SK-N-SH (cell line): Measurements from ENCODE around the gene SFTPB. TPM values are rescaled to one million over a fixed set of nuclear protein-coding genes. Genes with fewer than 3 reads are reported as not detected.

Experiments used
- CTCF ChIA-PET: fragments of 300-600, 350-600 bp; formaldehyde crosslinking; extraction: SDS; loops from one replicate; lab custom pipeline; 2021; lab: Yijun Ruan, JAX
- POLR2A ChIA-PET: fragments of 350-600 bp; sonication (Branson Sonifier 250); formaldehyde crosslinking; extraction: SDS; loops from one replicate; lab custom pipeline; 2020; ENCODE audit warnings: antibody characterized with exemption, inconsistent platforms; lab: Yijun Ruan, JAX
- DNase-seq: peaks from one replicate; pipeline ENCODE4 v3.0.0; 2012
- H2AFZ ChIP-seq: fragments of 200-600 bp; sonication (generic); 2 replicates; pipeline ENCODE4 v1.8.1; 2016; ENCODE audit warnings: antibody characterized with exemption, mild to moderate bottlenecking, low read depth
- H3F3A ChIP-seq: fragments of 200-600 bp; sonication (generic); replicated peaks from 2 replicates; pipeline ENCODE3; 2016; ENCODE audit warnings: antibody characterized with exemption, mild to moderate bottlenecking; ENCODE audit not compliant: insufficient read depth
- H3K27ac ChIP-seq, 2 experiments: fragments of 200-500 bp in 1 of 2; fragments of 200-600 bp in 1 of 2; sonication (Bioruptor generic) in 1 of 2; sonication (generic), shearing (Covaris generic) in 1 of 2; 2 replicates each; pipeline versions ENCODE4 v1.5.1 to v1.6.1; 2014 to 2016; ENCODE audit warnings: low read depth in 2 of 2, inconsistent platforms in 1 of 2, low read length in 1 of 2, mild to moderate bottlenecking in 1 of 2, mixed read lengths in 1 of 2
- H3K27me3 ChIP-seq: fragments of 200-600 bp; sonication (generic), shearing (Covaris generic); 2 replicates; pipeline ENCODE4 v1.6.1; 2016; ENCODE audit warnings: mixed run types; ENCODE audit not compliant: insufficient read depth
- H3K36me3 ChIP-seq, 2 experiments: fragments of 200-500 bp in 1 of 2; fragments of 200-600 bp in 1 of 2; sonication (Bioruptor generic) in 1 of 2; sonication (generic) in 1 of 2; replicated peaks in 1 of 2; 2 replicates each; pipeline versions ENCODE3 to v1.5.1; 2014 to 2016; ENCODE audit warnings: low read length in 1 of 2, mild to moderate bottlenecking in 1 of 2; ENCODE audit not compliant: insufficient read depth in 2 of 2, control insufficient read depth in 1 of 2
- H3K4me1 ChIP-seq, 2 experiments: fragments of 200-500 bp in 1 of 2; fragments of 200-600 bp in 1 of 2; sonication (Bioruptor generic) in 1 of 2; sonication (generic), shearing (Covaris generic) in 1 of 2; 2 replicates each; pipeline versions ENCODE4 v1.5.1 to v1.6.1; 2014 to 2016; ENCODE audit warnings: low read depth in 1 of 2, low read length in 1 of 2, mixed run types in 1 of 2; ENCODE audit not compliant: insufficient read depth in 2 of 2, control insufficient read depth in 1 of 2
- H3K4me2 ChIP-seq: fragments of 200-600 bp; sonication (generic), shearing (Covaris generic); 2 replicates; pipeline ENCODE4 v1.6.1; 2017; ENCODE audit warnings: mixed run types
- H3K4me3 ChIP-seq, 2 experiments: fragments of 200-500 bp in 1 of 2; fragments of 200-600 bp in 1 of 2; sonication (Bioruptor generic) in 1 of 2; sonication (generic), shearing (Covaris generic) in 1 of 2; 2 replicates each; pipeline versions ENCODE4 v1.5.1 to v1.8.1; 2014 to 2016; ENCODE audit warnings: low read depth in 2 of 2, inconsistent platforms in 1 of 2, low read length in 1 of 2, mild to moderate bottlenecking in 1 of 2, mixed read lengths in 1 of 2, moderate library complexity in 1 of 2
- H3K79me2 ChIP-seq: fragments of 200-600 bp; sonication (generic); 2 replicates; pipeline ENCODE4 v1.8.1; 2017; ENCODE audit warnings: mild to moderate bottlenecking; ENCODE audit not compliant: insufficient read depth
- H3K9ac ChIP-seq: fragments of 200-600 bp; sonication (generic); 2 replicates; pipeline ENCODE4 v1.6.1; 2017; ENCODE audit warnings: mixed run types
- H3K9me2 ChIP-seq: fragments of 200-600 bp; sonication (generic); 2 replicates; pipeline ENCODE4 v1.6.1; 2017; ENCODE audit warnings: mixed run types
- H3K9me3 ChIP-seq: fragments of 200-600 bp; sonication (generic); 2 replicates; pipeline ENCODE4 v1.6.1; 2017; ENCODE audit warnings: mixed run types, mild to moderate bottlenecking, moderate library complexity
- H4K20me1 ChIP-seq: fragments of 200-600 bp; sonication (generic); 2 replicates; pipeline ENCODE4 v1.6.1; 2017; ENCODE audit warnings: mild to moderate bottlenecking, mixed run types; ENCODE audit not compliant: insufficient read depth
- CHD2 ChIP-seq: fragments of 150-350 bp; IDR thresholded peaks from 2 replicates; pipeline ENCODE4 v1.6.1; 2018; ENCODE audit warnings: low read length; ENCODE audit not compliant: partially characterized antibody
- FOXJ3 ChIP-seq: sonication (generic); formaldehyde crosslinking; IDR thresholded peaks from 2 replicates; pipeline ENCODE4 v1.5.1; 2020; ENCODE audit warnings: mild to moderate bottlenecking, missing genetic modification reagents
- GABPA ChIP-seq: IDR thresholded peaks from 2 replicates; pipeline ENCODE4 v1.4.0; 2012; ENCODE audit warnings: low read depth, mild to moderate bottlenecking
- MEF2A ChIP-seq: IDR thresholded peaks from 2 replicates; pipeline ENCODE4 v1.4.0; 2012; ENCODE audit warnings: low read depth, borderline replicate concordance
- NFIC ChIP-seq: IDR thresholded peaks from 2 replicates; pipeline ENCODE4 v1.4.0; 2012; ENCODE audit warnings: borderline replicate concordance
- POLR2AphosphoS5 ChIP-seq: IDR thresholded peaks from 2 replicates; pipeline ENCODE4 v1.6.1; 2012; ENCODE audit warnings: low read depth, low read length
- SMC3 ChIP-seq: IDR thresholded peaks from 2 replicates; pipeline ENCODE4 v1.6.1; 2012; ENCODE audit warnings: low read depth, low read length, improper control_type of control experiment
- TAF1 ChIP-seq: IDR thresholded peaks from 2 replicates; pipeline ENCODE4 v1.6.1; 2012; ENCODE audit warnings: low read depth, mild to moderate bottlenecking, low read length, moderate library complexity, borderline replicate concordance
- TCF12 ChIP-seq: IDR thresholded peaks from 2 replicates; pipeline ENCODE4 v1.4.0; 2012
- USF2 ChIP-seq: fragments of 150-350 bp; IDR thresholded peaks from 2 replicates; pipeline ENCODE4 v1.6.1; 2017; ENCODE audit warnings: antibody characterized with exemption, low read length, low read depth, borderline replicate concordance
- WGBS: methylation state at CpG from one replicate; pipeline ENCODE4 v1.1.6; 2017; ENCODE audit warnings: low lambda C conversion rate; 5-methylcytosine and 5-hydroxymethylcytosine counted together
- polyA plus RNA-seq, 3 experiments: library from polyadenylated mRNA; depleted of rRNA; stranded (reverse); fragments of >200 nt; gene quantifications; 2 replicates each; pipeline ENCODE4 v1.2.3, GENCODE V29; 2012
- TF ChIP-seq, protein P1 (sequence below): IDR thresholded peaks from 2 replicates; pipeline ENCODE4 v1.4.0; 2012; ENCODE audit warnings: low read depth
- TF ChIP-seq, protein P2 (sequence below): fragments of 200-600 bp; sonication (generic); IDR thresholded peaks from 2 replicates; pipeline ENCODE4 v1.6.1; 2017; ENCODE audit warnings: antibody characterized with exemption, mild to moderate bottlenecking, moderate library complexity
- TF ChIP-seq, protein P3 (sequence below): IDR thresholded peaks from 2 replicates; pipeline ENCODE4 v1.4.0; 2012; ENCODE audit warnings: low read depth, borderline replicate concordance
- TF ChIP-seq, protein P4 (sequence below): IDR thresholded peaks from 2 replicates; pipeline ENCODE4 v1.6.1; 2012; ENCODE audit warnings: mild to moderate bottlenecking, low read depth, low read length, moderate library complexity

SFTPB gene
- polyA plus RNA-seq, 1 of the 3 experiments (the other 2 are of a cell fraction) = not detected

- no peak for TF ChIP-seq POLR2AphosphoS5
- no peak for TF ChIP-seq NFIC
- no peak for TF ChIP-seq SMC3
- TF ChIP-seq TAF1 = no peak
- no peak for TF ChIP-seq GABPA
- no peak for TF ChIP-seq CHD2
- Histone ChIP-seq H3K9me2 (no peaks in the 10 kb centered on the region), H4K20me1 (no peaks in the 10 kb centered on the region), H3K4me3 (no peak overlapping the region), H3F3A (peaks cover 7% of the 10 kb centered on the region), H2AFZ (no peak overlapping the region), H3K9ac (no peak overlapping the region), H3K27me3 (no peaks in the 10 kb centered on the region), H3K27ac (no peak overlapping the region), H3K9me3 (no peaks in the 10 kb centered on the region), H3K36me3 (peaks cover 46 to 83% of the 10 kb centered on the region in 2 experiments), H3K4me2 (no peak overlapping the region), H3K4me1 (no peaks in the 10 kb centered on the region), H3K79me2 (peaks cover 16% of the 10 kb centered on the region; the same call in 1 of the 2 replicates)
- CTCF ChIA-PET = interaction anchor here (1.0 to 3.5 kb wide), 2 partner anchors 8 to 100 kb away, joined by 3 to 30 read pairs; no protein-coding TSS in a partner anchor
- POLR2A ChIA-PET = no interaction called here
- 98% methylated on average over 2 of the region's 2 CpGs for WGBS
- no peak for DNase-seq
Observed at GRCh38 chr2:85628658-85629057, 39.3 kb downstream of the SFTPB start.

DNA sequence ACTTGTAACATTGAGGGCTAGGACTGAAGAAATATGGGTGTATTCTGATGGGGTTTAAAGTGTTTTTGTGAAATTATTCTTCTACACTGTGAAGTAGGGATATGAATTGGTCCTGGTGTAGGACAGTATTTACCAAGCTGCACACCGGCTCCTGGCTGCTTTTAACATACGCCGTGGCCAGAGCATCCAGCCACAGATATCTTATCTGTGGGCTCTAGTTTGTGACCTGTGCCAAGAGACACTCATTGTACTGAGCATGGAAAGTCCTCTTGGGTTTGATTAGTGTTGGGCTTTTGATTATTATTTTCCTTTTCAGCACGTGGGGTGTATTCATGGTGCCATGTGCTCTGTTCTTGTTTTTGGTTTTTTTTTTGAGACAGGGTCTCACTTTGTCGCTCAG is 44.0 kb downstream of the SFTPB start:
- peaks cover 40% of the 10 kb centered on the region for H3K79me2 ChIP-seq
- no peaks in the 10 kb centered on the region for H3K9me3 ChIP-seq
- WGBS = 100% methylated on average over 2 of the region's 5 CpGs
- CTCF ChIA-PET = interaction anchor here (7.4 kb wide), 1 partner anchor 13 kb away, joined by 59 read pairs; no protein-coding TSS in a partner anchor
- H3K4me1 ChIP-seq = no peaks in the 10 kb centered on the region
- no peak overlapping the region for H3K9ac ChIP-seq
- H3K36me3 ChIP-seq = peaks cover 61 to 78% of the 10 kb centered on the region in 2 experiments
- H4K20me1 ChIP-seq = no peaks in the 10 kb centered on the region
- no peak overlapping the region for H3K4me2 ChIP-seq
- TF ChIP-seq, protein P1, sequence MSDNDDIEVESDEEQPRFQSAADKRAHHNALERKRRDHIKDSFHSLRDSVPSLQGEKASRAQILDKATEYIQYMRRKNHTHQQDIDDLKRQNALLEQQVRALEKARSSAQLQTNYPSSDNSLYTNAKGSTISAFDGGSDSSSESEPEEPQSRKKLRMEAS = no peak
- TF ChIP-seq FOXJ3 (no peak), TCF12 (no peak)
- no peak overlapping the region for H3K4me3 ChIP-seq
- POLR2A ChIA-PET = no interaction called here
- no peaks in the 10 kb centered on the region for H3F3A ChIP-seq
- H3K27me3 ChIP-seq = no peaks in the 10 kb centered on the region
- H2AFZ ChIP-seq = no peak overlapping the region
- no peaks in the 10 kb centered on the region for H3K9me2 ChIP-seq
- H3K27ac ChIP-seq = no peak overlapping the region
- no peak for DNase-seq

DNA sequence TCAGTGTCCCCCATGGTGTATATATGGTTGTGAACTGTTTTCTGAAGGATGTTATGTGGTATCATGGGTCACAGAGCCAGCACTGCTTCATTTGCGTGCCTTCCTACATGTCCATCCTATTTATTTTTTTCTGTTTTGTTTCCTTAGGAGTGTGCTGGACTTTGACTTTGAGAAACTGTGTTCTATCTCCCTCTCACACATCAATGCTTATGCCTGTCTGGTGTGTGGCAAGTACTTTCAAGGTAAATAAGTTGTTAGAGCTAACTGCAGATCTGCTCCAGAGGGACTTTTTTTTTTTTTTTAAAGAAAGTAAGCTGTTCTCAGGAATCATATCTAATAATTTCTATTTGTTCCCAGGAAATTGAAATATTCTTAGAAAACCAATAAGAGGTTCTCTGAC is 46.7 kb downstream of the SFTPB start:
- Histone ChIP-seq H3K4me2 (no peak overlapping the region), H3K9me3 (no peaks in the 10 kb centered on the region), H3K79me2 (peaks cover 66% of the 10 kb centered on the region), H3K4me3 (no peak overlapping the region), H2AFZ (no peak overlapping the region), H3K36me3 (peaks cover 48 to 54% of the 10 kb centered on the region in 2 experiments), H3F3A (no peaks in the 10 kb centered on the region), H3K27ac (no peak overlapping the region), H4K20me1 (peaks cover 15% of the 10 kb centered on the region), H3K9ac (no peak overlapping the region), H3K9me2 (no peaks in the 10 kb centered on the region), H3K4me1 (peaks cover 9% of the 10 kb centered on the region in 2 experiments; a peak in 3 of 4 replicates), H3K27me3 (no peaks in the 10 kb centered on the region)
- POLR2A ChIA-PET = no interaction called here
- 100% methylated on average over 1 of the region's 1 CpG for WGBS
- CTCF ChIA-PET = interaction anchor here (7.4 kb wide), 1 partner anchor 15 kb away, joined by 59 read pairs; no protein-coding TSS in a partner anchor
- DNase-seq = no peak
- TF ChIP-seq, protein P2, sequence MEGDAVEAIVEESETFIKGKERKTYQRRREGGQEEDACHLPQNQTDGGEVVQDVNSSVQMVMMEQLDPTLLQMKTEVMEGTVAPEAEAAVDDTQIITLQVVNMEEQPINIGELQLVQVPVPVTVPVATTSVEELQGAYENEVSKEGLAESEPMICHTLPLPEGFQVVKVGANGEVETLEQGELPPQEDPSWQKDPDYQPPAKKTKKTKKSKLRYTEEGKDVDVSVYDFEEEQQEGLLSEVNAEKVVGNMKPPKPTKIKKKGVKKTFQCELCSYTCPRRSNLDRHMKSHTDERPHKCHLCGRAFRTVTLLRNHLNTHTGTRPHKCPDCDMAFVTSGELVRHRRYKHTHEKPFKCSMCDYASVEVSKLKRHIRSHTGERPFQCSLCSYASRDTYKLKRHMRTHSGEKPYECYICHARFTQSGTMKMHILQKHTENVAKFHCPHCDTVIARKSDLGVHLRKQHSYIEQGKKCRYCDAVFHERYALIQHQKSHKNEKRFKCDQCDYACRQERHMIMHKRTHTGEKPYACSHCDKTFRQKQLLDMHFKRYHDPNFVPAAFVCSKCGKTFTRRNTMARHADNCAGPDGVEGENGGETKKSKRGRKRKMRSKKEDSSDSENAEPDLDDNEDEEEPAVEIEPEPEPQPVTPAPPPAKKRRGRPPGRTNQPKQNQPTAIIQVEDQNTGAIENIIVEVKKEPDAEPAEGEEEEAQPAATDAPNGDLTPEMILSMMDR = no peak
- TF ChIP-seq USF2 = no peak
- no peak for TF ChIP-seq MEF2A
- TF ChIP-seq, protein P3, sequence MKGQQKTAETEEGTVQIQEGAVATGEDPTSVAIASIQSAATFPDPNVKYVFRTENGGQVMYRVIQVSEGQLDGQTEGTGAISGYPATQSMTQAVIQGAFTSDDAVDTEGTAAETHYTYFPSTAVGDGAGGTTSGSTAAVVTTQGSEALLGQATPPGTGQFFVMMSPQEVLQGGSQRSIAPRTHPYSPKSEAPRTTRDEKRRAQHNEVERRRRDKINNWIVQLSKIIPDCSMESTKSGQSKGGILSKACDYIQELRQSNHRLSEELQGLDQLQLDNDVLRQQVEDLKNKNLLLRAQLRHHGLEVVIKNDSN = no peak
- TF ChIP-seq, protein P4, sequence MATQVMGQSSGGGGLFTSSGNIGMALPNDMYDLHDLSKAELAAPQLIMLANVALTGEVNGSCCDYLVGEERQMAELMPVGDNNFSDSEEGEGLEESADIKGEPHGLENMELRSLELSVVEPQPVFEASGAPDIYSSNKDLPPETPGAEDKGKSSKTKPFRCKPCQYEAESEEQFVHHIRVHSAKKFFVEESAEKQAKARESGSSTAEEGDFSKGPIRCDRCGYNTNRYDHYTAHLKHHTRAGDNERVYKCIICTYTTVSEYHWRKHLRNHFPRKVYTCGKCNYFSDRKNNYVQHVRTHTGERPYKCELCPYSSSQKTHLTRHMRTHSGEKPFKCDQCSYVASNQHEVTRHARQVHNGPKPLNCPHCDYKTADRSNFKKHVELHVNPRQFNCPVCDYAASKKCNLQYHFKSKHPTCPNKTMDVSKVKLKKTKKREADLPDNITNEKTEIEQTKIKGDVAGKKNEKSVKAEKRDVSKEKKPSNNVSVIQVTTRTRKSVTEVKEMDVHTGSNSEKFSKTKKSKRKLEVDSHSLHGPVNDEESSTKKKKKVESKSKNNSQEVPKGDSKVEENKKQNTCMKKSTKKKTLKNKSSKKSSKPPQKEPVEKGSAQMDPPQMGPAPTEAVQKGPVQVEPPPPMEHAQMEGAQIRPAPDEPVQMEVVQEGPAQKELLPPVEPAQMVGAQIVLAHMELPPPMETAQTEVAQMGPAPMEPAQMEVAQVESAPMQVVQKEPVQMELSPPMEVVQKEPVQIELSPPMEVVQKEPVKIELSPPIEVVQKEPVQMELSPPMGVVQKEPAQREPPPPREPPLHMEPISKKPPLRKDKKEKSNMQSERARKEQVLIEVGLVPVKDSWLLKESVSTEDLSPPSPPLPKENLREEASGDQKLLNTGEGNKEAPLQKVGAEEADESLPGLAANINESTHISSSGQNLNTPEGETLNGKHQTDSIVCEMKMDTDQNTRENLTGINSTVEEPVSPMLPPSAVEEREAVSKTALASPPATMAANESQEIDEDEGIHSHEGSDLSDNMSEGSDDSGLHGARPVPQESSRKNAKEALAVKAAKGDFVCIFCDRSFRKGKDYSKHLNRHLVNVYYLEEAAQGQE = no peak
